SK-N-SH treated with all-trans-retinoic acid at 6 μM for 48 hours (cell line): ENCODE results near the gene PLP2.

Source experiments
- ATAC-seq: fragments of 200-7000 bp; cut with Tn5 transposase; 3 replicates; pipeline ENCODE4 v1.9.1; 2020; ENCODE audit warnings: mild to moderate bottlenecking, moderate library complexity
- BACH2 ChIP-seq: fragments of 250-450 bp; sonication (Bioruptor Pico); IDR thresholded peaks from 2 replicates; pipeline ENCODE4 v1.9.0; 2021; ENCODE audit warnings: mild to moderate bottlenecking, borderline replicate concordance
- CREB5 ChIP-seq: fragments of 250-450 bp; sonication (Bioruptor Pico); IDR thresholded peaks from 2 replicates; pipeline ENCODE4 v1.5.1; 2020; ENCODE audit warnings: low read depth, mild to moderate bottlenecking, moderate library complexity
- CSDC2 ChIP-seq: fragments of 250-450 bp; sonication (Bioruptor Pico); IDR thresholded peaks from 2 replicates; pipeline ENCODE4 v1.5.0; 2020; ENCODE audit warnings: mild to moderate bottlenecking, moderate library complexity
- CSRNP3 ChIP-seq: fragments of 250-450 bp; sonication (Bioruptor Pico); IDR thresholded peaks from 2 replicates; pipeline ENCODE4 v1.5.1; 2021; ENCODE audit warnings: mild to moderate bottlenecking, moderate library complexity
- ESRRG ChIP-seq: fragments of 250-450 bp; sonication (Bioruptor Pico); IDR thresholded peaks from 2 replicates; pipeline ENCODE4 v1.6.1; 2021; ENCODE audit warnings: mild to moderate bottlenecking
- GLIS3 ChIP-seq: fragments of 250-450 bp; sonication (Bioruptor Pico); IDR thresholded peaks from 2 replicates; pipeline ENCODE4 v1.5.0; 2020; ENCODE audit warnings: mild to moderate bottlenecking, moderate library complexity
- ISL1 ChIP-seq: fragments of 250-450 bp; sonication (Bioruptor Pico); IDR thresholded peaks from 2 replicates; pipeline ENCODE4 v2.1.2; 2022; ENCODE audit warnings: mild to moderate bottlenecking, moderate library complexity
- OSR1 ChIP-seq: fragments of 250-450 bp; sonication (Bioruptor Pico); IDR thresholded peaks from 2 replicates; pipeline ENCODE4 v1.8.0; 2022; ENCODE audit warnings: moderate library complexity, mild to moderate bottlenecking, inconsistent platforms
- POU6F1 ChIP-seq: fragments of 250-450 bp; sonication (Bioruptor Pico); IDR thresholded peaks from 2 replicates; pipeline ENCODE4 v1.8.0; 2021; ENCODE audit warnings: low read depth, mild to moderate bottlenecking, moderate library complexity, borderline replicate concordance
- PPARA ChIP-seq: fragments of 250-450 bp; sonication (Bioruptor Pico); IDR thresholded peaks from 2 replicates; pipeline ENCODE4 v1.5.0; 2020; ENCODE audit warnings: mild to moderate bottlenecking, borderline replicate concordance
- RARB ChIP-seq: fragments of 250-450 bp; sonication (Bioruptor Pico); IDR thresholded peaks from 2 replicates; pipeline ENCODE4 v1.8.0; 2021; ENCODE audit warnings: mild to moderate bottlenecking, moderate library complexity
- SNAI2 ChIP-seq: fragments of 250-450 bp; sonication (Bioruptor Pico); IDR thresholded peaks from 2 replicates; pipeline ENCODE4 v1.5.0; 2020; ENCODE audit warnings: mild to moderate bottlenecking, moderate library complexity
- TCF4 ChIP-seq: fragments of 250-450 bp; sonication (Bioruptor Pico); IDR thresholded peaks from 2 replicates; pipeline ENCODE4 v1.8.0; 2021; ENCODE audit warnings: mild to moderate bottlenecking, moderate library complexity, borderline replicate concordance
- TOX ChIP-seq: fragments of 250-450 bp; sonication (Bioruptor Pico); IDR thresholded peaks from 2 replicates; pipeline ENCODE4 v1.8.0; 2021; ENCODE audit warnings: mild to moderate bottlenecking, moderate library complexity, borderline replicate concordance
- TSHZ2 ChIP-seq: fragments of 250-450 bp; sonication (Bioruptor Pico); IDR thresholded peaks from 2 replicates; pipeline ENCODE4 v1.5.0; 2020; ENCODE audit warnings: mild to moderate bottlenecking, moderate library complexity
- ZC3H10 ChIP-seq: fragments of 250-450 bp; sonication (Bioruptor Pico); IDR thresholded peaks from 2 replicates; pipeline ENCODE4 v1.5.1; 2021; ENCODE audit warnings: mild to moderate bottlenecking, moderate library complexity
- ZFP3 ChIP-seq: fragments of 250-450 bp; sonication (Bioruptor Pico); IDR thresholded peaks from 2 replicates; pipeline ENCODE4 v1.5.0; 2020; ENCODE audit warnings: mild to moderate bottlenecking, moderate library complexity
- ZFP30 ChIP-seq: fragments of 450-650 bp; formaldehyde crosslinking; IDR thresholded peaks from 2 replicates; pipeline ENCODE4 v1.5.0; 2022; ENCODE audit warnings: mild to moderate bottlenecking, moderate library complexity
- ZNF565 ChIP-seq: fragments of 450-650 bp; formaldehyde crosslinking; conservative IDR thresholded peaks from 2 replicates; pipeline ENCODE4 v1.5.0; 2020; ENCODE audit warnings: low read depth, mild to moderate bottlenecking, moderate library complexity
- ZNF8 ChIP-seq: fragments of 450-650 bp; formaldehyde crosslinking; IDR thresholded peaks from 2 replicates; pipeline ENCODE4 v1.5.0; 2020; ENCODE audit warnings: mild to moderate bottlenecking, moderate library complexity

Gene PLP2

GRCh38 chrX:49177873-49178480 is 6.3 kb downstream of the PLP2 start:
- TF ChIP-seq TOX (CRISPR knock-in tag): no peak
- no peak for TF ChIP-seq CSRNP3 (CRISPR knock-in tag)
- TF ChIP-seq ZFP3 (CRISPR knock-in tag): no peak
- TF ChIP-seq ZNF565 (CRISPR knock-in tag): no peak
- TF ChIP-seq ZFP30 (CRISPR knock-in tag): no peak
- no peak for TF ChIP-seq ESRRG (CRISPR knock-in tag)
- ATAC-seq: no peak; the same call in 2 of the 3 replicates

GRCh38 chrX:49178537-49178936 is 6.8 kb downstream of the PLP2 start:
- no peak for ATAC-seq
- TF ChIP-seq ZFP3 (CRISPR knock-in tag): no peak
- no peak for TF ChIP-seq ZC3H10 (CRISPR knock-in tag)
- no peak for TF ChIP-seq GLIS3 (CRISPR knock-in tag)
- TF ChIP-seq CSDC2 (CRISPR knock-in tag): no peak
- no peak for TF ChIP-seq POU6F1 (CRISPR knock-in tag)
- no peak for TF ChIP-seq ISL1
- TF ChIP-seq PPARA (CRISPR knock-in tag): no peak
- TF ChIP-seq TSHZ2: no peak
- no peak for TF ChIP-seq ZNF8 (CRISPR knock-in tag)
- no peak for TF ChIP-seq ZFP30 (CRISPR knock-in tag)
- TF ChIP-seq CREB5 (CRISPR knock-in tag): no peak
- TF ChIP-seq ESRRG (CRISPR knock-in tag): no peak
- no peak for TF ChIP-seq BACH2 (CRISPR knock-in tag)
- TF ChIP-seq OSR1 (CRISPR knock-in tag): no peak
- TF ChIP-seq TOX (CRISPR knock-in tag): no peak
- TF ChIP-seq RARB (CRISPR knock-in tag): no peak
- no peak for TF ChIP-seq SNAI2 (CRISPR knock-in tag)
- TF ChIP-seq TCF4 (CRISPR knock-in tag): no peak

GRCh38 chrX:49179358-49179757 is 7.7 kb downstream of the PLP2 start:
- TF ChIP-seq ZFP30 (CRISPR knock-in tag) (no peak), POU6F1 (CRISPR knock-in tag) (no peak), ZNF8 (CRISPR knock-in tag) (no peak), ISL1 (no peak), ZC3H10 (CRISPR knock-in tag) (no peak), ZFP3 (CRISPR knock-in tag) (no peak), SNAI2 (CRISPR knock-in tag) (no peak), BACH2 (CRISPR knock-in tag) (no peak), PPARA (CRISPR knock-in tag) (no peak), CREB5 (CRISPR knock-in tag) (no peak)
- TF ChIP-seq, all 23 proteins: peak for 0
- ATAC-seq: no peak
